ENCODE results near the gene PRSS23. TPM values are rescaled to one million over a fixed set of nuclear protein-coding genes. Genes with fewer than 3 reads are reported as not detected.

Gene PRSS23
- total RNA-seq, 2 experiments from 2014 or later, result not detected

DNA sequence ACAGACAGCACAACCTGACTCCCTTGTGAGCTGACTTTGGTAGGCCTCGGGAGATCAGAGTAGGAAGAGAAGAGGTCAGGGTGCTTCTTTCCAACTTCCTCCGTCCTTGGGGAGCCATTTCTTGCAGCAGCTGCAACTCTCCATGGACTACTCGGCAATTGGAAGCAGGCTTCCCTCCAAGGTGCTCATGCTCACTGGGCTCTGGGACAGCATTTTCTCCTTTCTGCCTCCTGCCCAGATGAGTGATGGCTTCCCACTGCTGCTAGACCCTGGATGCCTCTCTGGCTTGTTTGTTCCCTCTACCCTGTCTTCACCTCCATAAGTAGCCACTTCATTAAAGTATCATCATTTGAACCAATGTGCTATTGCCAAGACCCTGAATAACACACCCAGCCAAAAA is 8.2 kb upstream of the PRSS23 start:
- no peak overlapping the region for H3K4me3 ChIP-seq (ENCODE audit: low read depth, low read length, poor library complexity, severe bottlenecking)

DNA sequence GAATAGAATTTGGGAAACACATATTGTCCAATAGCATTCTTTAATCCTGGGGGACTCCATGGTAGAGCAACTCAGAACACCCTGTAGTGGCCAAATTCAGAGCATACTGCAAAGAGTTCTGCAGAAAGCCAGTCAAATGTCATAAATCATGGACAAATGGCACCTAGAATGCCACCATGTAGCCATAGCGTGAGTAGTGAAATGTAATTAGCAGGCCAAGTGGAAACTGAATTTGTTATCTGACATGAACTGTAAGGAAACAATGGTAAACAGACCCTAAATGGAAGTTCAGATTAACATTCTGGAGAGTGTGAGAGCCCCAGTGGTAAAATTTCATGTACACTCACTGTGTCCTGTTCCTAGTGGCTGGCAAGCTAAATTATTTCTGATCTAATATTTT is 7.0 kb upstream of the PRSS23 start:
- no TSS peak for BruUV-seq (replicated peaks)
- Histone ChIP-seq H3K36me3 (ENCODE audit: insufficient read depth, low read length) (no peaks in the 10 kb centered on the region), H3K9me3 (ENCODE audit: low read length) (no peaks in the 10 kb centered on the region), H2AFZ (ENCODE audit: low read length) (no peak overlapping the region), H3K4me3 (ENCODE audit: low read depth, low read length, poor library complexity, severe bottlenecking) (no peak overlapping the region), H4K20me1 (ENCODE audit: insufficient read depth, low read length) (no peaks in the 10 kb centered on the region), H3K4me1 (ENCODE audit: insufficient read depth, low read length, poor library complexity, severe bottlenecking) (no peaks in the 10 kb centered on the region), H3K9me2 (ENCODE audit: insufficient read depth, low read length) (no peaks in the 10 kb centered on the region), H3K4me2 (ENCODE audit: low read length) (no peak overlapping the region), H3K27ac (ENCODE audit: low read depth, low read length, poor library complexity, severe bottlenecking) (no peak overlapping the region), H3K79me2 (ENCODE audit: insufficient read depth, low read depth, low read length) (no peaks in the 10 kb centered on the region)
- no peak for TF ChIP-seq EZH2phosphoT487 (IDR thresholded peaks at IDR 0.05; ENCODE audit: borderline replicate concordance, low read depth, low read length)
- TF ChIP-seq, protein P1, sequence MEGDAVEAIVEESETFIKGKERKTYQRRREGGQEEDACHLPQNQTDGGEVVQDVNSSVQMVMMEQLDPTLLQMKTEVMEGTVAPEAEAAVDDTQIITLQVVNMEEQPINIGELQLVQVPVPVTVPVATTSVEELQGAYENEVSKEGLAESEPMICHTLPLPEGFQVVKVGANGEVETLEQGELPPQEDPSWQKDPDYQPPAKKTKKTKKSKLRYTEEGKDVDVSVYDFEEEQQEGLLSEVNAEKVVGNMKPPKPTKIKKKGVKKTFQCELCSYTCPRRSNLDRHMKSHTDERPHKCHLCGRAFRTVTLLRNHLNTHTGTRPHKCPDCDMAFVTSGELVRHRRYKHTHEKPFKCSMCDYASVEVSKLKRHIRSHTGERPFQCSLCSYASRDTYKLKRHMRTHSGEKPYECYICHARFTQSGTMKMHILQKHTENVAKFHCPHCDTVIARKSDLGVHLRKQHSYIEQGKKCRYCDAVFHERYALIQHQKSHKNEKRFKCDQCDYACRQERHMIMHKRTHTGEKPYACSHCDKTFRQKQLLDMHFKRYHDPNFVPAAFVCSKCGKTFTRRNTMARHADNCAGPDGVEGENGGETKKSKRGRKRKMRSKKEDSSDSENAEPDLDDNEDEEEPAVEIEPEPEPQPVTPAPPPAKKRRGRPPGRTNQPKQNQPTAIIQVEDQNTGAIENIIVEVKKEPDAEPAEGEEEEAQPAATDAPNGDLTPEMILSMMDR (conservative IDR thresholded peaks at IDR 0.05; ENCODE audit: low read length), result no peak
- no peak for DNase-seq (ENCODE audit: low spot score)
- ChIA-PET CTCF (ENCODE audit: unreplicated experiment) (no interaction called here), POLR2A (interaction anchor here (0.6 to 0.7 kb wide), 2 partner anchors 346 to 528 kb away, joined by 3 read pairs; no protein-coding TSS in a partner anchor)
- intact Hi-C loops (cut with micrococcal nuclease; ENCODE audit: unreplicated experiment), result no loop called here

More for the DNA sequence above, 8.2 kb upstream of the PRSS23 start:
- CTCF ChIA-PET (ENCODE audit: unreplicated experiment), result no interaction called here
- Histone ChIP-seq H3K9me2 (ENCODE audit: insufficient read depth, low read length) (no peaks in the 10 kb centered on the region), H2AFZ (ENCODE audit: low read length) (no peak overlapping the region), H3K4me2 (ENCODE audit: low read length) (no peak overlapping the region), H4K20me1 (ENCODE audit: insufficient read depth, low read length) (no peaks in the 10 kb centered on the region), H3K9me3 (ENCODE audit: low read length) (no peaks in the 10 kb centered on the region), H3K4me1 (ENCODE audit: insufficient read depth, low read length, poor library complexity, severe bottlenecking) (no peaks in the 10 kb centered on the region), H3K36me3 (ENCODE audit: insufficient read depth, low read length) (no peaks in the 10 kb centered on the region), H3K27ac (ENCODE audit: low read depth, low read length, poor library complexity, severe bottlenecking) (no peak overlapping the region), H3K79me2 (ENCODE audit: insufficient read depth, low read depth, low read length) (no peaks in the 10 kb centered on the region)
- TF ChIP-seq, protein P1 (conservative IDR thresholded peaks at IDR 0.05; ENCODE audit: low read length), result no peak
- TF ChIP-seq EZH2phosphoT487 (IDR thresholded peaks at IDR 0.05; ENCODE audit: borderline replicate concordance, low read depth, low read length), result no peak
- intact Hi-C loops (cut with micrococcal nuclease; ENCODE audit: unreplicated experiment), result no loop called here
- no peak for DNase-seq (ENCODE audit: low spot score)
- POLR2A ChIA-PET, result interaction anchor here (1.0 kb wide), 1 partner anchor 14 kb away, joined by 3 read pairs; no protein-coding TSS in a partner anchor
- BruUV-seq (replicated peaks), result no TSS peak

GRCh38 chr11:86795511-86795910 is 4.8 kb upstream of the PRSS23 start:
- Histone ChIP-seq H3K4me1 (ENCODE audit: insufficient read depth, low read length, poor library complexity, severe bottlenecking) (no peaks in the 10 kb centered on the region), H3K36me3 (ENCODE audit: insufficient read depth, low read length) (no peaks in the 10 kb centered on the region), H3K9me2 (ENCODE audit: insufficient read depth, low read length) (no peaks in the 10 kb centered on the region), H4K20me1 (ENCODE audit: insufficient read depth, low read length) (no peaks in the 10 kb centered on the region), H3K79me2 (ENCODE audit: insufficient read depth, low read depth, low read length) (no peaks in the 10 kb centered on the region), H3K27ac (ENCODE audit: low read depth, low read length, poor library complexity, severe bottlenecking) (no peak overlapping the region), H3K9me3 (ENCODE audit: low read length) (no peaks in the 10 kb centered on the region), H2AFZ (ENCODE audit: low read length) (no peak overlapping the region), H3K4me3 (ENCODE audit: low read depth, low read length, poor library complexity, severe bottlenecking) (no peak overlapping the region), H3K4me2 (ENCODE audit: low read length) (no peak overlapping the region)
- POLR2A ChIA-PET, result no interaction called here
- CTCF ChIA-PET (ENCODE audit: unreplicated experiment), result no interaction called here
- TF ChIP-seq, protein P1 (conservative IDR thresholded peaks at IDR 0.05; ENCODE audit: low read length), result no peak
- TF ChIP-seq EZH2phosphoT487 (IDR thresholded peaks at IDR 0.05; ENCODE audit: borderline replicate concordance, low read depth, low read length), result no peak
- BruUV-seq (replicated peaks), result no TSS peak
- intact Hi-C loops (cut with micrococcal nuclease; ENCODE audit: unreplicated experiment), result no loop called here
- no peak for DNase-seq (ENCODE audit: low spot score)
